GM12878 (cell line): ENCODE data around the gene EHHADH. TPM values are rescaled to one million over a fixed set of nuclear protein-coding genes. Genes with fewer than 3 reads are reported as not detected.

Source experiments
- ATAC-seq: fragments of 200-7000 bp; cut with Tn5 transposase; 3 replicates; pipeline ENCODE4 v1.9.1; 2020; ENCODE audit warnings: mild to moderate bottlenecking, moderate library complexity
- BruUV-seq: library from RNA; stranded (reverse); fragments of 400-500 nt; replicated peaks from 2 replicates; lab custom pipeline; 2021; lab: Mats Ljungman, UMichigan
- CTCF ChIA-PET: fragments of 300-600 bp; sonication (Branson Sonifier 250); formaldehyde crosslinking; extraction: SDS; loops from one replicate; lab custom pipeline; 2021; ENCODE audit warnings: inconsistent platforms; lab: Yijun Ruan, JAX
- POLR2A ChIA-PET: fragments of 350-600 bp; formaldehyde crosslinking; extraction: SDS; loops from one replicate; lab custom pipeline; 2021; ENCODE audit warnings: inconsistent platforms; lab: Charles Lee
- RAD21 ChIA-PET: fragments of 300-600 bp; sonication (Branson Sonifier 250); formaldehyde crosslinking; loops from one replicate; lab custom pipeline; 2023; ENCODE audit warnings: antibody characterized with exemption; ENCODE audit not compliant: unreplicated experiment; lab: Charles Lee
- SMC1A ChIA-PET: fragments of 300-600 bp; sonication (Branson Sonifier 250); formaldehyde crosslinking; loops from one replicate; lab custom pipeline; 2023; ENCODE audit not compliant: unreplicated experiment, uncharacterized antibody; lab: Charles Lee
- DNase-seq: peaks from one replicate; pipeline ENCODE4 v3.0.0-alpha.2; 2011; ENCODE audit warnings: low read depth, low spot score
- FAIRE-seq: peaks from 3 replicates; lab custom pipeline; 2011; peaks lifted over from hg19 to GRCh38; lab: Jason Lieb, UNC
- H2AFZ ChIP-seq: 2 replicates; pipeline ENCODE4 v1.6.0; 2011; ENCODE audit warnings: low read depth, low read length, control low read depth; ENCODE audit not compliant: control insufficient read depth
- H3K27ac ChIP-seq: 2 replicates; pipeline ENCODE4 v1.5.1; 2011; ENCODE audit warnings: control low read depth; ENCODE audit not compliant: control insufficient read depth, insufficient read depth
- H3K27me3 ChIP-seq, 2 experiments: replicated peaks in 1 of 2; 2 replicates each; pipeline versions ENCODE4 v1.6.0 to v1.6.1; 2011; ENCODE audit warnings: low read length in 1 of 2; ENCODE audit not compliant: control insufficient read depth in 2 of 2, insufficient read depth in 2 of 2
- H3K36me3 ChIP-seq, 2 experiments: 2 replicates each; pipeline ENCODE4 v1.5.1; 2011; ENCODE audit warnings: low read length in 1 of 2; ENCODE audit not compliant: control insufficient read depth in 2 of 2, insufficient read depth in 2 of 2
- H3K4me1 ChIP-seq: 2 replicates; pipeline ENCODE4 v1.6.1; 2011; ENCODE audit warnings: mild to moderate bottlenecking, low read length, moderate library complexity, mixed read lengths; ENCODE audit not compliant: control insufficient read depth, insufficient read depth
- H3K4me2 ChIP-seq: 2 replicates; pipeline ENCODE4 v1.6.0; 2011; ENCODE audit warnings: control low read depth; ENCODE audit not compliant: control insufficient read depth, insufficient read depth
- H3K4me3 ChIP-seq: fragments of 200-600 bp; sonication (generic); 2 replicates; pipeline ENCODE4 v1.5.1; 2016
- H3K79me2 ChIP-seq: 2 replicates; pipeline ENCODE4 v1.6.0; 2011; ENCODE audit warnings: low read length; ENCODE audit not compliant: control insufficient read depth, insufficient read depth
- H3K9ac ChIP-seq: 2 replicates; pipeline ENCODE4 v1.8.0; 2011; ENCODE audit warnings: low read length, control low read depth, mixed read lengths; ENCODE audit not compliant: control insufficient read depth, insufficient read depth
- H3K9me3 ChIP-seq: replicated peaks from 3 replicates; pipeline ENCODE4 v1.5.1; 2011; ENCODE audit warnings: mild to moderate bottlenecking, low read length; ENCODE audit not compliant: control insufficient read depth, insufficient read depth
- H4K20me1 ChIP-seq: 2 replicates; pipeline ENCODE4 v1.6.0; 2011; ENCODE audit not compliant: control insufficient read depth, insufficient read depth
- BHLHE40 ChIP-seq, 2 experiments: fragments of 450-650 bp in 1 of 2; IDR thresholded peaks; 2 replicates each; pipeline ENCODE4 v1.6.1; 2011 to 2017; ENCODE audit warnings: low read depth in 2 of 2, borderline replicate concordance in 1 of 2, improper control_type of control experiment in 1 of 2, low read length in 1 of 2, mild to moderate bottlenecking in 1 of 2
- CHD1 ChIP-seq: IDR thresholded peaks from 2 replicates; pipeline ENCODE4 v1.6.1; 2012; ENCODE audit warnings: low read depth, low read length, improper control_type of control experiment
- CHD4 ChIP-seq: fragments of 200-600 bp; sonication (generic); IDR thresholded peaks from 2 replicates; pipeline ENCODE4 v1.6.1; 2016; ENCODE audit warnings: mild to moderate bottlenecking
- EED ChIP-seq: sonication (generic); IDR thresholded peaks from 2 replicates; pipeline ENCODE4 v1.6.1; 2016; ENCODE audit warnings: antibody characterized with exemption, low read depth
- ESRRA ChIP-seq: IDR thresholded peaks from 2 replicates; pipeline ENCODE4 v1.6.1; 2012; ENCODE audit warnings: mild to moderate bottlenecking, low read length, improper control_type of control experiment
- HSF1 ChIP-seq: fragments of 150-350 bp; IDR thresholded peaks from 2 replicates; pipeline ENCODE4 v1.6.1; 2014; ENCODE audit warnings: mild to moderate bottlenecking, low read depth, low read length
- JUND ChIP-seq: IDR thresholded peaks from 2 replicates; pipeline ENCODE4 v1.6.1; 2012; ENCODE audit warnings: low read depth, mild to moderate bottlenecking, low read length, improper control_type of control experiment, moderate library complexity
- MEF2A ChIP-seq: IDR thresholded peaks from 2 replicates; pipeline ENCODE4 v1.6.1; 2011; ENCODE audit warnings: low read depth, mild to moderate bottlenecking, low read length, moderate library complexity; ENCODE audit not compliant: insufficient read depth
- PAX5 ChIP-seq: IDR thresholded peaks from 2 replicates; pipeline ENCODE4 v1.6.1; 2011; ENCODE audit warnings: low read depth, low read length, borderline replicate concordance
- RFX5 ChIP-seq: IDR thresholded peaks from 2 replicates; pipeline ENCODE4 v1.6.1; 2011; ENCODE audit warnings: low read depth, low read length, improper control_type of control experiment
- STAT3 ChIP-seq: IDR thresholded peaks from 2 replicates; pipeline ENCODE4 v1.6.1; 2011; ENCODE audit warnings: low read depth, low read length, improper control_type of control experiment
- TCF7 ChIP-seq: IDR thresholded peaks from 2 replicates; pipeline ENCODE4 v1.6.1; 2014; ENCODE audit warnings: antibody characterized with exemption, borderline replicate concordance
- ZNF274 ChIP-seq: IDR thresholded peaks from one replicate; pipeline ENCODE4 v1.8.0; 2011; ENCODE audit not compliant: insufficient read length, insufficient read depth
- ZNF592 ChIP-seq: fragments of 450-650 bp; IDR thresholded peaks from 2 replicates; pipeline ENCODE4 v1.6.1; 2017; ENCODE audit warnings: mild to moderate bottlenecking, moderate library complexity
- WGBS: methylation state at CpG from one replicate; pipeline ENCODE4 v1.1.6; 2016; ENCODE audit warnings: low lambda C conversion rate; ENCODE audit not compliant: insufficient replicate concordance, insufficient coverage; ENCODE audit errors: missing lambda C conversion rate; 5-methylcytosine and 5-hydroxymethylcytosine counted together
- in situ Hi-C: fragments of 300-500 bp; cut with MboI; formaldehyde crosslinking; loops from 9 replicates; pipeline ENCODE4 v1.14.3; 2018; ENCODE audit warnings: mixed read lengths
- intact Hi-C: fragments of 100-400 bp; cut with micrococcal nuclease; formaldehyde crosslinking; loops from one replicate; pipeline ENCODE4 v1.14.2; 2022; ENCODE audit not compliant: unreplicated experiment
- polyA plus RNA-seq, 11 experiments: library from polyadenylated mRNA; depleted of rRNA in 4 of 11; unstranded in 6 of 11; stranded (reverse) in 5 of 11; fragments of >200 nt; fragmentation: Nextera tagmentation in 4 of 11; fragmentation: Illumina TruSeq in 1 of 11; extraction: Ambion mirVana in 4 of 11; extraction: Trizol in 1 of 11; gene quantifications; 1 replicate in 1 of 11; 2 replicates in 10 of 11; pipeline versions ENCODE4 v1.2.1 to v1.2.3, GENCODE V29; 2011 to 2016; ENCODE audit warnings: inconsistent platforms in 2 of 11, missing spikeins in 2 of 11, low read depth in 1 of 11
- total RNA-seq, 4 experiments: library from RNA; depleted of rRNA in 3 of 4; stranded (reverse); fragments of >200 nt in 3 of 4; fragmentation: Illumina TruSeq in 1 of 4; extraction: Trizol in 1 of 4; gene quantifications; 2 replicates each; pipeline versions ENCODE4 v1.2.1 to v1.2.3, GENCODE V29; 2013 to 2021

EHHADH gene
- total and polyA plus RNA-seq, 10 of the 15 experiments (the other 5 are each of a cell fraction or from before 2014, with no cell fraction given): 0.96 to 8.4 (median 5.3) TPM

GRCh38 chr3:185257334-185257733 lies 3.5 kb upstream of the EHHADH start:
- H3K36me3 ChIP-seq: no peaks in the 10 kb centered on the region
- ChIA-PET CTCF (no interaction called here), SMC1A (interaction anchor here (1.0 kb wide), 1 partner anchor 21 kb away, joined by 3 read pairs; no protein-coding TSS in a partner anchor), POLR2A (no interaction called here), RAD21 (no interaction called here)
- FAIRE-seq: no peak
- TF ChIP-seq PAX5 (no peak), TCF7 (no peak), HSF1 (no peak), CHD4 (no peak), RFX5 (no peak), ZNF274 (no peak), ZNF592 (no peak), ESRRA (no peak), JUND (no peak), STAT3 (no peak), BHLHE40 (IDR thresholded peaks at IDR 0.05; ENCODE audit: borderline replicate concordance in 1 of 2, low read depth in 2 of 2, low read length in 1 of 2) (no peak), CHD1 (no peak), MEF2A (no peak), EED (no peak)
- no peak overlapping the region for H2AFZ ChIP-seq
- no peak overlapping the region for H3K27ac ChIP-seq
- no peaks in the 10 kb centered on the region for H3K9me3 ChIP-seq
- 95% methylated on average over 1 of the region's 1 CpG for WGBS
- H4K20me1 ChIP-seq: no peaks in the 10 kb centered on the region
- no peaks in the 10 kb centered on the region for H3K79me2 ChIP-seq
- H3K4me3 ChIP-seq: no peak overlapping the region
- no peaks in the 10 kb centered on the region for H3K4me1 ChIP-seq
- no TSS peak for BruUV-seq
- no peaks in the 10 kb centered on the region for H3K27me3 ChIP-seq
- intact Hi-C loops (no loop called here), in situ Hi-C loops (no loop called here)
- no peak for DNase-seq
- no peak overlapping the region for H3K9ac ChIP-seq
- H3K4me2 ChIP-seq: no peak overlapping the region
- no peak for ATAC-seq
